NCI-H524 (cell line): ENCODE data around the gene ATP4B.
"Not testable (repeated sequence)": the region's sequence is repeated elsewhere in the genome, so short reads cannot be mapped to it uniquely, and the experiment has no call there.

ENCODE experiments used
- DNase-seq, 2 experiments: peaks; one replicate each; lab custom pipeline; 2025; lab: John Stamatoyannopoulos, UW

The ATP4B gene

GRCh38 chr13:113625965-113626721, 31.9 kb downstream of the ATP4B start:
- no peak for DNase-seq

GRCh38 chr13:113624640-113625304, 33.2 kb downstream of the ATP4B start:
- DNase-seq = not testable (repeated sequence)

- no peak for DNase-seq
These were observed 33.8 kb downstream of the ATP4B start for GRCh38 chr13:113624235-113624587.

- DNase-seq = no peak
These were observed 34.3 kb downstream of the ATP4B start for GRCh38 chr13:113623491-113624234.

GRCh38 chr13:113622791-113623490, 35.1 kb downstream of the ATP4B start:
- DNase-seq = no peak

GRCh38 chr13:113621986-113622550, 35.9 kb downstream of the ATP4B start:
- DNase-seq = not testable (repeated sequence)

GRCh38 chr13:113621498-113621897, 36.5 kb downstream of the ATP4B start:
- DNase-seq = peak in 1 of 2 experiments; percentile 0

- DNase-seq = no peak
These were observed 37.0 kb downstream of the ATP4B start for GRCh38 chr13:113621046-113621445.

- DNase-seq = peak; percentile 0 to 40
These were observed 37.8 kb downstream of the ATP4B start for GRCh38 chr13:113620036-113620796.

GRCh38 chr13:113618455-113618854, 39.5 kb downstream of the ATP4B start:
- no peak for DNase-seq

GRCh38 chr13:113617961-113618360, 40.0 kb downstream of the ATP4B start:
- DNase-seq = no peak

- DNase-seq = no peak
These were observed 40.8 kb downstream of the ATP4B start for GRCh38 chr13:113616991-113617749.

- no peak for DNase-seq
These were observed 41.6 kb downstream of the ATP4B start for GRCh38 chr13:113616281-113616906.

- no peak for DNase-seq
These were observed 44.1 kb downstream of the ATP4B start for GRCh38 chr13:113613789-113614379.

- DNase-seq = no peak
These were observed 45.4 kb downstream of the ATP4B start for GRCh38 chr13:113612607-113613006.

GRCh38 chr13:113611996-113612395, 46.0 kb downstream of the ATP4B start:
- no peak for DNase-seq

GRCh38 chr13:113610266-113610665, 47.7 kb downstream of the ATP4B start:
- DNase-seq = no peak

GRCh38 chr13:113609616-113610015, 48.4 kb downstream of the ATP4B start:
- no peak for DNase-seq

- no peak for DNase-seq
These were observed 48.9 kb downstream of the ATP4B start for GRCh38 chr13:113608967-113609533.
